ENCODE results near the gene CAPN7.

- no peak for TF ChIP-seq CTCF (IDR thresholded peaks at IDR 0.05 in 8 of 11, conservative IDR thresholded peaks at IDR 0.05 in 3 of 11)
- TF ChIP-seq POLR2A (IDR thresholded peaks at IDR 0.05), result no peak
These were observed 7.4 kb upstream of the CAPN7 start for GRCh38 chr3:15198686-15199085.
